ENCODE measurements around the gene PSMC5. TPM values are rescaled to one million over a fixed set of nuclear protein-coding genes. Genes with fewer than 3 reads are reported as not detected.

Gene PSMC5
- total and polyA plus RNA-seq, 10 donors = 74.5 to 175 (median 99.9) TPM

GRCh38 chr17:63819585-63820537 lies 7.4 kb upstream of the PSMC5 start:
- Histone ChIP-seq H3K27ac (peak overlapping the region in 7 of 8 donors; percentile 12 to 64 (median 51)), H3K27me3 (replicated peaks in 1 of 7) (no peaks in the 10 kb centered on the region), H3K4me1 (peaks cover 0 to 60% (median 18%) of the 10 kb centered on the region in 6 donors), H3K4me3 (no peak overlapping the region), H3K9me3 (no peaks in the 10 kb centered on the region), H3K36me3 (peaks cover 6 to 100% (median 99%) of the 10 kb centered on the region in 6 donors)
- 58 to 73% (median 69%) methylated on average over 21 of the region's 21 CpGs for WGBS, 5 donors
- DNase-seq = no peak
- TF ChIP-seq POLR2AphosphoS5 (IDR thresholded peaks at IDR 0.05) (peak in 2 of 3 donors; percentile 26 to 29), POLR2A (IDR thresholded peaks at IDR 0.05) (no peak)
- intact Hi-C loops (cut with DNase I; ENCODE audit: low total_unique reads) = loop anchor here (10.0 kb wide), 2 partner anchors 45 to 125 kb away; partner anchors contain the start of genes CCDC47 and DDX42

GRCh38 chr17:63820963-63821561 lies 6.2 kb upstream of the PSMC5 start:
- H3K4me1 ChIP-seq = peaks cover 5 to 72% (median 28%) of the 10 kb centered on the region in 6 donors
- H3K27me3 ChIP-seq (replicated peaks in 1 of 7) = no peaks in the 10 kb centered on the region
- intact Hi-C loops (cut with DNase I; ENCODE audit: low total_unique reads) = loop anchor here (10.0 kb wide), 2 partner anchors 46 to 126 kb away; partner anchors contain the start of genes CCDC47 and DDX42
- H3K27ac ChIP-seq = peak overlapping the region in 3 of 8 donors; percentile 41 to 64 (median 42)
- H3K4me3 ChIP-seq = no peak overlapping the region
- H3K36me3 ChIP-seq = peaks cover 3 to 99% (median 94%) of the 10 kb centered on the region in 6 donors
- no peaks in the 10 kb centered on the region for H3K9me3 ChIP-seq
- TF ChIP-seq CTCF (IDR thresholded peaks at IDR 0.05 in 8 of 11, conservative IDR thresholded peaks at IDR 0.05 in 3 of 11) (no peak), POLR2AphosphoS5 (IDR thresholded peaks at IDR 0.05) (peak in 1 of 3 donors; percentile 9)
- WGBS, 5 donors = 83 to 90% (median 85%) methylated on average over 10 of the region's 10 CpGs
- no peak for DNase-seq

- TF ChIP-seq POLR2AphosphoS5 (IDR thresholded peaks at IDR 0.05) = peak in 1 of 3 donors; percentile 6
- no peak for TF ChIP-seq CTCF (IDR thresholded peaks at IDR 0.05 in 8 of 11, conservative IDR thresholded peaks at IDR 0.05 in 3 of 11)
- Histone ChIP-seq H3K4me3 (no peak overlapping the region), H3K36me3 (peaks cover 0 to 92% (median 87%) of the 10 kb centered on the region in 6 donors), H3K4me1 (peaks cover 9 to 78% (median 34%) of the 10 kb centered on the region in 6 donors), H3K27ac (peak overlapping the region in 3 of 8 donors; percentile 41 to 64 (median 42)), H3K9me3 (no peaks in the 10 kb centered on the region), H3K27me3 (replicated peaks in 1 of 7) (no peaks in the 10 kb centered on the region)
- intact Hi-C loops (cut with DNase I; ENCODE audit: low total_unique reads) = loop anchor here (10.0 kb wide), 2 partner anchors 47 to 127 kb away; partner anchors contain the start of genes CCDC47 and DDX42
- DNase-seq = no peak
- 70 to 86% (median 75%) methylated on average over 6 of the region's 6 CpGs for WGBS, 5 donors
Observed at GRCh38 chr17:63821804-63822203, 5.4 kb upstream of the PSMC5 start.

GRCh38 chr17:63822537-63822936 lies 4.7 kb upstream of the PSMC5 start:
- no peak for DNase-seq
- Histone ChIP-seq H3K27ac (peak overlapping the region in 2 of 8 donors; percentile 41 to 42), H3K36me3 (peaks cover 0 to 84% (median 80%) of the 10 kb centered on the region in 6 donors), H3K27me3 (replicated peaks in 1 of 7) (no peaks in the 10 kb centered on the region), H3K4me3 (no peak overlapping the region), H3K9me3 (no peaks in the 10 kb centered on the region), H3K4me1 (peaks cover 9 to 79% (median 34%) of the 10 kb centered on the region in 6 donors)
- intact Hi-C loops (cut with DNase I; ENCODE audit: low total_unique reads) = loop anchor here (10.0 kb wide), 2 partner anchors 48 to 128 kb away; partner anchors contain the start of genes CCDC47 and DDX42
- TF ChIP-seq POLR2AphosphoS5 (IDR thresholded peaks at IDR 0.05) = no peak
- TF ChIP-seq CTCF (IDR thresholded peaks at IDR 0.05 in 8 of 11, conservative IDR thresholded peaks at IDR 0.05 in 3 of 11) = no peak

All from spleen (tissue), 11 donors.